Caki2 (cell line): ENCODE results near the gene TTYH1. TPM values are rescaled to one million over a fixed set of nuclear protein-coding genes. Genes with fewer than 3 reads are reported as not detected.

Experiments
- DNase-seq: peaks from one replicate; pipeline ENCODE4 v3.0.0-alpha.2; 2015; ENCODE audit warnings: low read depth
- in situ Hi-C: cut with HindIII; loops from 2 replicates; pipeline ENCODE4 v1.10.0; 2016; ENCODE audit warnings: low sequenced_read_pairs, low pct_unique_long_range_greater_than_20kb, mixed read lengths
- total RNA-seq: library from RNA; depleted of rRNA; stranded (reverse); fragments of >200 nt; shearing (Covaris generic); gene quantifications from 2 replicates; pipeline ENCODE4 v1.2.3, GENCODE V29; 2014; ENCODE audit warnings: low replicate concordance

TTYH1 gene
- total RNA-seq, 1 experiment from 2014 or later = not detected

GRCh38 chr19:54451997-54452396, 36.7 kb downstream of the TTYH1 start:
- in situ Hi-C loops = no loop called here
- DNase-seq = no peak

GRCh38 chr19:54452626-54453025, 37.4 kb downstream of the TTYH1 start:
- no peak for DNase-seq
- in situ Hi-C loops = no loop called here

- DNase-seq = no peak
- in situ Hi-C loops = no loop called here
Observed at GRCh38 chr19:54453921-54454780, 38.9 kb downstream of the TTYH1 start.

- no peak for DNase-seq
- in situ Hi-C loops = no loop called here
Observed at GRCh38 chr19:54454781-54455675, 39.8 kb downstream of the TTYH1 start.

GRCh38 chr19:54455786-54456422, 40.6 kb downstream of the TTYH1 start:
- in situ Hi-C loops = no loop called here
- DNase-seq = no peak

- in situ Hi-C loops = no loop called here
- no peak for DNase-seq
Observed at GRCh38 chr19:54456423-54457373, 41.4 kb downstream of the TTYH1 start.

GRCh38 chr19:54457773-54458647, 42.7 kb downstream of the TTYH1 start:
- no peak for DNase-seq
- in situ Hi-C loops = no loop called here

GRCh38 chr19:54458648-54459281, 43.5 kb downstream of the TTYH1 start:
- in situ Hi-C loops = no loop called here
- no peak for DNase-seq

GRCh38 chr19:54459282-54460229, 44.3 kb downstream of the TTYH1 start:
- in situ Hi-C loops = no loop called here
- no peak for DNase-seq

- no peak for DNase-seq
- in situ Hi-C loops = no loop called here
Observed at GRCh38 chr19:54460230-54461005, 45.2 kb downstream of the TTYH1 start.

- DNase-seq = no peak
- in situ Hi-C loops = no loop called here
Observed at GRCh38 chr19:54461210-54461609, 45.9 kb downstream of the TTYH1 start.

- in situ Hi-C loops = no loop called here
- DNase-seq = peak; percentile 83
Observed at GRCh38 chr19:54461613-54462012, 46.3 kb downstream of the TTYH1 start.

- in situ Hi-C loops = no loop called here
- DNase-seq = peak; percentile 26
Observed at GRCh38 chr19:54462047-54462654, 46.9 kb downstream of the TTYH1 start.
